ENCODE measurements around the gene MYO1F.

DNA sequence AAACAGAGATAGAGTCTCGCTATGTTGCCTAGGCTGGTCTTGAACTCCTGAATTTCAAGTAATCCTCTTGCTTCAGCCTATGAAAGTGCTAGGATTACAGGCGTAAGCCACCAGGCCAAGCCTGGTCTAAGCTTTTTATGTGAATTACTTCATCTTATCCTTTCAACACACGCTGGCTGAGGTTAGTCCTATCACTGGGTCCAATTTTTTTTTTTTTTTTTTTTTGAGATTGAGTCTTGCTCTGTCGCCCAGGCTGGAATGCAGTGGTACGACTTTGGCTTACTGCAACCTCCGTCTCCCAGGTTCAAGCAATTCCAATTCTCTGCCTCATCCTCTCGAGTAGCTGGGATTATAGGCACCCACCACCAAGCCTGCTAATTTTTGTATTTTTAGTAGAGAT lies 10.4 kb downstream of the MYO1F start:
- TF ChIP-seq, protein P1, sequence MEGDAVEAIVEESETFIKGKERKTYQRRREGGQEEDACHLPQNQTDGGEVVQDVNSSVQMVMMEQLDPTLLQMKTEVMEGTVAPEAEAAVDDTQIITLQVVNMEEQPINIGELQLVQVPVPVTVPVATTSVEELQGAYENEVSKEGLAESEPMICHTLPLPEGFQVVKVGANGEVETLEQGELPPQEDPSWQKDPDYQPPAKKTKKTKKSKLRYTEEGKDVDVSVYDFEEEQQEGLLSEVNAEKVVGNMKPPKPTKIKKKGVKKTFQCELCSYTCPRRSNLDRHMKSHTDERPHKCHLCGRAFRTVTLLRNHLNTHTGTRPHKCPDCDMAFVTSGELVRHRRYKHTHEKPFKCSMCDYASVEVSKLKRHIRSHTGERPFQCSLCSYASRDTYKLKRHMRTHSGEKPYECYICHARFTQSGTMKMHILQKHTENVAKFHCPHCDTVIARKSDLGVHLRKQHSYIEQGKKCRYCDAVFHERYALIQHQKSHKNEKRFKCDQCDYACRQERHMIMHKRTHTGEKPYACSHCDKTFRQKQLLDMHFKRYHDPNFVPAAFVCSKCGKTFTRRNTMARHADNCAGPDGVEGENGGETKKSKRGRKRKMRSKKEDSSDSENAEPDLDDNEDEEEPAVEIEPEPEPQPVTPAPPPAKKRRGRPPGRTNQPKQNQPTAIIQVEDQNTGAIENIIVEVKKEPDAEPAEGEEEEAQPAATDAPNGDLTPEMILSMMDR (IDR thresholded peaks at IDR 0.05), result no peak
- no peak for TF ChIP-seq EZH2 (IDR thresholded peaks at IDR 0.05; ENCODE audit: borderline replicate concordance, insufficient read depth, low read depth, low read length, poor library complexity, severe bottlenecking)

Data from B cell (primary cell).